Activated naive CD4-positive, alpha-beta T cell treated with anti-CD3 and anti-CD28 coated beads, Interleukin-2, amount 50 U/mL, for 24 hours (primary cell): Measurements from ENCODE around the gene TP73.

ENCODE experiments used
- H3K27ac Mint-ChIP-seq: one replicate; pipeline ENCODE4 v1.8.0; 2021; ENCODE audit warnings: mild to moderate bottlenecking, mixed read lengths
- H3K27me3 Mint-ChIP-seq: one replicate; pipeline ENCODE4 v1.8.0; 2021; ENCODE audit warnings: mixed read lengths
- H3K36me3 Mint-ChIP-seq: one replicate; pipeline ENCODE4 v1.8.0; 2021; ENCODE audit warnings: mixed read lengths
- H3K4me1 Mint-ChIP-seq: one replicate; pipeline ENCODE4 v1.8.0; 2021; ENCODE audit warnings: mixed read lengths
- H3K4me3 Mint-ChIP-seq: one replicate; pipeline ENCODE4 v1.8.0; 2021; ENCODE audit warnings: mild to moderate bottlenecking, mixed read lengths
- H3K9me3 Mint-ChIP-seq: one replicate; pipeline ENCODE4 v1.8.0; 2021; ENCODE audit warnings: mixed read lengths

Gene TP73

GRCh38 chr1:3679098-3679555, 26.8 kb downstream of the TP73 start:
- Mint-ChIP-seq H3K36me3 (no peaks in the 10 kb centered on the region), H3K4me1 (peaks cover 20% of the 10 kb centered on the region), H3K9me3 (no peaks in the 10 kb centered on the region), H3K4me3 (no peak overlapping the region), H3K27me3 (no peaks in the 10 kb centered on the region), H3K27ac (peak overlapping the region; percentile 12)

GRCh38 chr1:3679799-3680453, 27.6 kb downstream of the TP73 start:
- H3K9me3 Mint-ChIP-seq: no peaks in the 10 kb centered on the region
- H3K27me3 Mint-ChIP-seq: no peaks in the 10 kb centered on the region
- H3K4me1 Mint-ChIP-seq: peaks cover 20% of the 10 kb centered on the region
- H3K27ac Mint-ChIP-seq: no peak overlapping the region
- H3K4me3 Mint-ChIP-seq: no peak overlapping the region
- no peaks in the 10 kb centered on the region for H3K36me3 Mint-ChIP-seq

- no peaks in the 10 kb centered on the region for H3K9me3 Mint-ChIP-seq
- no peaks in the 10 kb centered on the region for H3K36me3 Mint-ChIP-seq
- no peak overlapping the region for H3K4me3 Mint-ChIP-seq
- H3K27ac Mint-ChIP-seq: no peak overlapping the region
- peaks cover 20% of the 10 kb centered on the region for H3K4me1 Mint-ChIP-seq
- no peaks in the 10 kb centered on the region for H3K27me3 Mint-ChIP-seq
Measured at GRCh38 chr1:3680488-3681230, 28.3 kb downstream of the TP73 start.

- Mint-ChIP-seq H3K27me3 (no peaks in the 10 kb centered on the region), H3K27ac (no peak overlapping the region), H3K36me3 (no peaks in the 10 kb centered on the region), H3K9me3 (no peaks in the 10 kb centered on the region), H3K4me1 (peaks cover 20% of the 10 kb centered on the region), H3K4me3 (no peak overlapping the region)
Measured at GRCh38 chr1:3681231-3681897, 29.0 kb downstream of the TP73 start.

GRCh38 chr1:3681898-3682806, 29.8 kb downstream of the TP73 start:
- H3K27me3 Mint-ChIP-seq: no peaks in the 10 kb centered on the region
- H3K9me3 Mint-ChIP-seq: no peaks in the 10 kb centered on the region
- no peak overlapping the region for H3K27ac Mint-ChIP-seq
- H3K4me3 Mint-ChIP-seq: no peak overlapping the region
- H3K36me3 Mint-ChIP-seq: no peaks in the 10 kb centered on the region
- peaks cover 20% of the 10 kb centered on the region for H3K4me1 Mint-ChIP-seq

GRCh38 chr1:3683197-3683596, 30.9 kb downstream of the TP73 start:
- no peaks in the 10 kb centered on the region for H3K27me3 Mint-ChIP-seq
- peaks cover 11% of the 10 kb centered on the region for H3K4me1 Mint-ChIP-seq
- no peak overlapping the region for H3K27ac Mint-ChIP-seq
- no peaks in the 10 kb centered on the region for H3K9me3 Mint-ChIP-seq
- H3K4me3 Mint-ChIP-seq: no peak overlapping the region
- H3K36me3 Mint-ChIP-seq: no peaks in the 10 kb centered on the region

GRCh38 chr1:3683992-3684391, 31.7 kb downstream of the TP73 start:
- H3K36me3 Mint-ChIP-seq: no peaks in the 10 kb centered on the region

GRCh38 chr1:3685222-3685621, 32.9 kb downstream of the TP73 start:
- Mint-ChIP-seq H3K4me3 (no peak overlapping the region), H3K27ac (no peak overlapping the region), H3K9me3 (no peaks in the 10 kb centered on the region), H3K27me3 (no peaks in the 10 kb centered on the region), H3K4me1 (no peaks in the 10 kb centered on the region), H3K36me3 (no peaks in the 10 kb centered on the region)

More at GRCh38 chr1:3683992-3684391, 31.7 kb downstream of the TP73 start:
- Mint-ChIP-seq H3K27me3 (no peaks in the 10 kb centered on the region), H3K4me3 (no peak overlapping the region), H3K9me3 (no peaks in the 10 kb centered on the region), H3K4me1 (peaks cover 11% of the 10 kb centered on the region), H3K27ac (no peak overlapping the region)

- no peak overlapping the region for H3K4me3 Mint-ChIP-seq
- no peaks in the 10 kb centered on the region for H3K27me3 Mint-ChIP-seq
- no peaks in the 10 kb centered on the region for H3K4me1 Mint-ChIP-seq
- H3K9me3 Mint-ChIP-seq: no peaks in the 10 kb centered on the region
- no peaks in the 10 kb centered on the region for H3K36me3 Mint-ChIP-seq
- no peak overlapping the region for H3K27ac Mint-ChIP-seq
Measured at GRCh38 chr1:3685906-3686305, 33.6 kb downstream of the TP73 start.

GRCh38 chr1:3687504-3687903, 35.2 kb downstream of the TP73 start:
- Mint-ChIP-seq H3K27ac (no peak overlapping the region), H3K36me3 (no peaks in the 10 kb centered on the region), H3K9me3 (no peaks in the 10 kb centered on the region), H3K27me3 (no peaks in the 10 kb centered on the region), H3K4me1 (no peaks in the 10 kb centered on the region), H3K4me3 (no peak overlapping the region)

- H3K4me3 Mint-ChIP-seq: no peak overlapping the region
- H3K27me3 Mint-ChIP-seq: no peaks in the 10 kb centered on the region
- no peaks in the 10 kb centered on the region for H3K4me1 Mint-ChIP-seq
- no peaks in the 10 kb centered on the region for H3K36me3 Mint-ChIP-seq
- no peaks in the 10 kb centered on the region for H3K9me3 Mint-ChIP-seq
- H3K27ac Mint-ChIP-seq: no peak overlapping the region
Measured at GRCh38 chr1:3688356-3689137, 36.2 kb downstream of the TP73 start.

- H3K27me3 Mint-ChIP-seq: no peaks in the 10 kb centered on the region
- no peaks in the 10 kb centered on the region for H3K9me3 Mint-ChIP-seq
- H3K4me3 Mint-ChIP-seq: no peak overlapping the region
- no peaks in the 10 kb centered on the region for H3K4me1 Mint-ChIP-seq
- H3K27ac Mint-ChIP-seq: no peak overlapping the region
- H3K36me3 Mint-ChIP-seq: no peaks in the 10 kb centered on the region
Measured at GRCh38 chr1:3689138-3689750, 36.9 kb downstream of the TP73 start.

- Mint-ChIP-seq H3K4me1 (no peaks in the 10 kb centered on the region), H3K27ac (no peak overlapping the region), H3K4me3 (no peak overlapping the region), H3K9me3 (no peaks in the 10 kb centered on the region), H3K27me3 (no peaks in the 10 kb centered on the region), H3K36me3 (no peaks in the 10 kb centered on the region)
Measured at GRCh38 chr1:3690282-3691065, 38.2 kb downstream of the TP73 start.
